NCI-H1417 (cell line): Measurements from ENCODE around the gene KDM5B.
"Not testable (repeated sequence)": the region's sequence is repeated elsewhere in the genome, so short reads cannot be mapped to it uniquely, and the experiment has no call there.

Experiments used
- DNase-seq, 3 experiments: peaks; one replicate each; lab custom pipeline; 2025; lab: John Stamatoyannopoulos, UW

The KDM5B gene

DNA sequence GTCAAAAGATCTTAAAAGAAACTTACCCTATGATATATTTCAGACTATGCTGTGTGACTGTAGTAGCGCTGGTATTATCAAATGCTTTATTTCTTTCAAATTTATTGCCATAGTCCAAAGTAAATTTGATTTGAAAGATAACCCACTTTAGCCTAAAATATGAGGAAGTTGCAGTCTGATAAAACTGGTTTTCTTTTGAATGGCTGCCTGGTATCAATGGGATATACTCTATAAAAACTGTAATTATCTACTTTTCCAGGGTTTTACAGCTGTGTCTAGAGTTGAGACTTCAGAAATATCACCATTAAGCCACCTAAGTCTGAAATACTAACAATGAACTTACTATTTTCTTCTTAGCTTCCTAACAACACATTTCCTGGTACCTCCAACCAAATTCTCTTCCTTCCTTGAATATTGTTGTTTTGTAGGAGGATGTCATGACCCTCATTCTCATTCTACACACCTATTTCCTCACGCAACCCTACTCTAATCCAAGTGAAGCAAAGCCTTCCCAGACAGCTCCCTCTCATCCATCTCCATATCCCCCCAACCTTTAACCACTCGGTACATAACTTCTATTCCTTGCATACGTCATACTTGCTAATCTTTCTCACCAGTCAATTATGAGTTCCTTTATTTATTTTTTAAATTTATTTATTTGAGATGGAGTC, 17.0 kb downstream of the KDM5B start:
- DNase-seq: no peak

DNA sequence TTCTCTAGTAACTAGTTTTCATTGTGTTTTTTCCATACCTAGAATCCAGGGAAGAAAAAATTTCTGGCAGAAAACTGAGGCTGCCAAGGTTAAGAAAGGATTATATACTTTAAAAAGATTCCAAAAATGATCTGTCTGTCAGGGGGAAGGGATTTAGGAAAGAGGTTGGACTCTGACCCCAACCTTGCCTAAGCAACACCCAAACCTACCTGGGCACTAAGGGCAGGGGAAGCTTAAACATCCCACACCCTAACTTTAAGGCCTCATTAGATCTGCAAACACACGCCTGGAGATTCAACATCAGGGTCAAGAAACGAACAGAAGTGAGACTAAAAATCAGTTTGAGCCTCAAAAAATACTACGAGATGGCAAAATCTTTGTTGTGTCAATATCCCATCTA, 19.4 kb downstream of the KDM5B start:
- no peak for DNase-seq

DNA sequence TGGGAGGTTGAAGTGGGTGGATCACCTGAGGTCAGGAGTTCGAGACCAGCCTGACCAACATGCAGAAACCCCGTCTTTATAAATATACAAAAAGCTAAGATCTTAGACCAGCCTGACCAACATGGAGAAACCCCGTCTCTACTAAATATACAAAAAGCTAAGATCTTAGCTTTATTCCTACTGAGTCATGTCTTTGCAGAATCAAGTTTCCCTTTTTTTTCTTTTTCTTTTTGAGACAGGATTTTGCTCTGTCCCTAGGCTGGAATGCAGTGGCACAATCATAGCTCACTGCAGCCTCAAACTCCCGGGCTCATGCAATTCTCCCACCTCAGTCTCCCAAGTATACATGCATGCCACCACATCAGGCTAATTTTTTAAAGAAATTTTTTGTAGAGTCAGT, 21.4 kb downstream of the KDM5B start:
- no peak for DNase-seq

DNA sequence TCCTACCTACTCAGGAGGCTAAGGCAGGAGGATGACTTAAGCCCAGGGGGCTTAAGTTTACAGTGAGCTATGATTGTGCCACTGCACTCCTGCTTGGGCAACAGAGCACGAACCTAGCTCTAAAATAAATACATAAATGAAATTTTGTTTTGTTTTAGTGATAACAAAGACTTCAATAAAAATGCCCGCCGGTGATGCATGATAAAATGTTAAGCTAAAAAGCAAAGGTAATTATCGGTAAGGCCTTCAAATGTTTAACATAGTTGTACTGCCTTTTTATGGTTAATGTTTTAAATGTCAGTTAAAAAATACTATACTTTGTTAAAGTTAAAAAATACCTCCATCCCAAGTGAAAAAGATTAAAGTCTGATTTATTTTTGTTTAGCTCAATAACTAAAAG, 27.0 kb downstream of the KDM5B start:
- no peak for DNase-seq

DNA sequence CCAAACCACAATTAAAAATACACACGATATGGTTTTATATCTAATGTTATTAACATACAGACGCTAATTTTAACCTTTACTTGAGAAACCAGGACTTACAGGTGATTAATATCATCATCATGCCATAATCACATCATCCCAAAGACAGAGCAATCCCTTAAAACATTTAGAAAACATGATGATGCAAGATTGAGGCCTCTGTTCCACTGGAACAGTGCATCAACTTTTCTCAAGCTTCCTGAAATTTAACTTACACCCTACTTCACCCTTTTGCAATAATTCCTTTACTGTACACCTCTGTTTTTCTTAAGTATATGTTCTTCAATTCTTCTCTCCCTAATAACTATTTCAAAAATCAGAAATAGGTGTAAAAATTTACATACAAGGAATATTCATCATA, 38.1 kb downstream of the KDM5B start:
- no peak for DNase-seq

DNA sequence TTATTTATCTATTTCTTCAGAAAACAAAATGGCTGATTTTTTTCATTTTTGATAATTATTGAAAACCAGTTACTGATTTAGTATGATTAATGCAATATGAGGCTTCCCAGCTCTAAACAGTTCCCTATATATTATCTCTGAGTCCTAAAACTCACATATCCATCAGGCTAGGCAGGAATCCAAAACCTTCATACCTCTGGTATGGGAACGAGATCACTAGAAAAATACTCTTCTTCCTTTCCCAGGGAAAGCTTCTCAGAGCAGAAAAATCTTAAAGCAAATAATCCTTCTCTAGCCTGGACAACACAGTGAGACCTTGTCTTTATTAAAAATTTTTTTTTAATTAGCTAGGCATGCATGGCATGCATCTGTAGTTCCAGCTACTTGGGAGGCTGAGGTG, 42.5 kb downstream of the KDM5B start:
- DNase-seq: no peak

DNA sequence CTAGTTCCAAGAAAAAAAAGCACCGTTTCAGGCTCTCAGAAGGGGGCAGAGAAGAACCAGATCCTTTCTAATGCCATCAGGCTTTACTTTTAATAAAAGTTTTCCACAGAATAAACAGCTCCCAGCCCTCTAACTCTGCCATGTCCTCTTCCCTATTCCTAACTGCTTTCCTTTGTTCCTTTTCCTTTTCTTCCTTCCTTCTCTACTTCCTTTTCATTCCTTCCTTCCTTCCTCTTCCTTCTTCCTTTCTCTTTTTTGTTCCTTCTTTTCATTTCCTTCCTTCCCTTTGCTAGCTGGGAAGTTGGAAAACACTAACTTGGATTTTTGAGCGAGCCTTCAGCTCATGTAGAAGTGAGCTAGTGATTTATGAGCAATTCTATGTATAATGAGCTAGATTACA, 46.2 kb downstream of the KDM5B start:
- DNase-seq: no peak

DNA sequence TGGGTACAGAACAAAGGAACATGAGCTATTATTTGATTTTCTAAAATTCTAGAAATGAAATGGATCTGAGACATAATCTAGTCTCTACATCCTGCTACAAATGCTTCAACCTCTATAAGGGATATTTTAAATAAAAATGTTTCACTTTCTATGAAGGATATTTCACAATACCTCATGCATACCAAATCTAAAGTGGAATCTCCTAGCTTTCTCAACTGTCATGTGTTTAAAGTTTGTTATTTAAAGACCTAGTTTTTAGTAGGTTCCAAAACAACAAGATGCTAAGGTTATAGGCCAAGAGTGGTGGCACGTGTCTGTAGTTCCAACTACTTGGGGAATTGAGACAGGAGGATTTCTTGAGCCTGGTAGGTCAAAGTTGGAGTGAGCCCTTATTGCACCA, 47.6 kb downstream of the KDM5B start:
- DNase-seq: no peak

DNA sequence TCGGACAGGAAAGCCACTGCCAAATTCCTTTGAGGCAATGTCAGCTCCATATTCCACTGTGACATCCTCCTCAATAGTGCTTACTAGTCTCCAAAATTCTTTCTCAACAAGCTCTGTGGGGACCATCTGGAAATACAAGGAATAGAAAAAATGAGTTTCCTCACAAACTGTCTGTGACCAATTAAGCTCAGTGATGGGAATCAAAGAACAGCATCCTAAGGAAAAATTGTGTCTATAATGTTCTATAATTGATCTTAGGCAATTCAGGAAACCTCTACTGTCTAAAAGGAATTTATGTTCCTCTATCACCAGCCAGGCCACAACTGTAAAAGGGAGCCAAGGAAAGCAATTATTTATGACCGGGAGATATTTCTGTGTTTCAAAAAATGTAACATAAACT, 51.8 kb downstream of the KDM5B start:
- no peak for DNase-seq

DNA sequence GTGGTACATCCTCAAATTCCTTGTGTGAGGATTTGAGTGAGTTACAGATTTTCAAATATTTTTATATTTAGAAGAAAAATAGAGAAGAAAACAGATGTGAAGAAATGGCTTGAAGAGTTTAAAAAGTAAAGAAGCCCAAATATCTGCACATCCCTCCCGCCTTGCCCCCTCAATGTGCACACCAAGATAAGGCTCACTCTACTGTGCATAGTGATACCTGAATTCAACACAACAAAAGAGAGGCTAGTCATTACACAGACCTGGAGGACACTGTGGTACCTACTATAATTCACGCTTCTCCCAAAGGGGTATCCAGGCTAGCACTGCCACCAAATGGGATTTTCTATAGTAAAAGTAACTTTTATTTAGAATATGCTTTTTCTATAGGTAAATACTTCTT, 53.9 kb downstream of the KDM5B start:
- no peak for DNase-seq

DNA sequence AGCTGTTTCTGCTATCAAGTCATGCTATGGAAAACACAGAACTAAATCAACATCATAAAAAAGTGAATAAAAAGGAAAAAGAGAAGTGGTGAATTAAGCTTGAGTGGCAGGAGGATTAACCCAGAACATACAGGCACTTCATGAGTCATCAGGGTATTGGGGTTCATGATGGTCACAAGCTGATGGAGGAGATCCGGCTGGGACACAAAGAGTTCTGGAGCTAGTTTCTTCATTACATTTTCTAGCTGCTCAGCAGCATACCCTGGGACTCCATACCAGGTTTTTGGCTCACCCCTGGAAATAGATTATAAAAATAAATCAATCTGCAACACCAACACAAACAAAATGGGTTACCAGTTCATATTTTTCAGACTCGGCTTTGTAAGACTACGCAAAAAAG, 55.4 kb downstream of the KDM5B start:
- DNase-seq: no peak

DNA sequence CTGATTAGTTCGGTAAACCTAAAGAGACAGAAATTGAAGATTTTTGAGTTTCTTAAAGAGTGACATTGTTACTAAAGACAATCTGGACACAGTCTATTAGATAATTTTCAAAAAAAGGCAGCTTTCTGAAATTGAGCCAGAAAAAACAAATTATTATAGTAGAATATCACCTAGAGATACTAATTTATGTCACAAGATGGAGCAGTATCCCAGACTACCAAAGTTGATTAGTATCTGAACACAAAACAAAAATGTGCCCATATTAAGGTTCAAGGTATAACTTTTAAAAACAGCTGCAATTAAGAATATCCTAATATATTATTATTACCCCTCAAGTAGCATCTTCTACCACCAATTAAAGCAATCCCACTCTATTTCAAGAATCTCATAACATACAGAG, 57.5 kb downstream of the KDM5B start:
- no peak for DNase-seq

DNA sequence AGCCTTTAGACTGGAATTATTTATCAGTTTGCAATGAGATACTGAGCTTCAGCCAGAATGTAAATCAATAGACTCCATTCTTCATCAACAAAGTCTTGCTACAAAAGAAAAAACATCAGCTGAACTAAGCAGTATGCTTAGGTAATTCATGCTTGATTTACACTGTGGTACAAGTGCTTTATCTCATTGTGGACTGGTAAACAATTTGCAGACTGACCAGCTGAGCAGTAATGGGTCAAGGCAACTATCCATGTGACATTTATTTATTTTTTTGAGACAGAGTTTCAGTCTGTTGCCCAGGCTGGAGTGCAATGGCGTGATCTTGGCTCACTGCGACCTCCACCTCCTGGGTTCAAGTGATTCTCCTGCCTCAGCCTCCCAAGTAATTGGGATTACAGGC, 58.2 kb downstream of the KDM5B start:
- DNase-seq: no peak

DNA sequence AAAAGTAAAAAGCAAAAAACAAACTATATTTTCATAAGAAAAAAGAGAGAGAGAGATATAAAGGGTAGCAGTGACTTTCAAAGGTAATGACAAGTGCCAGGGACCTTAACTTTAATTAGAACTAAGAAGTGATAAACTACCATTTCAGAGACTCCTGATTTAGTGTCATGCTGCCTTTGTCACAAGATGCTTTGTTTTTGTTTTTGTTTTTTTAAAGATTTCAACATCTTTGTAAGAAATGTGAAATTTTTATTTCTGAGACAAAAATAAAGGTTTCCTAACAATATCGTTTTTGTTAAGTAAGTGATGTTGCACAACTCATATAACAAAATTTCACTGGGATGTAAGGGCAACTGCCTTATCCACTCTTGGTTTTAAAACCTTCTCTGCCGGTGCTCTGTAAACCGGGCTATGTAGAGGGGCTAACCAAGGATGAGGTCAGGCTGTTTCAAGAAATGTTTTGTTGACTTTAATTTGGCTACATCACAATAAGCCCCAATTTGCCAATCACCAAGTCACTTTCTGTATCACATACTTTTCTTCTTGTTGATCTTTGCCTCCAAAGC, 62.8 kb downstream of the KDM5B start:
- no peak for DNase-seq

DNA sequence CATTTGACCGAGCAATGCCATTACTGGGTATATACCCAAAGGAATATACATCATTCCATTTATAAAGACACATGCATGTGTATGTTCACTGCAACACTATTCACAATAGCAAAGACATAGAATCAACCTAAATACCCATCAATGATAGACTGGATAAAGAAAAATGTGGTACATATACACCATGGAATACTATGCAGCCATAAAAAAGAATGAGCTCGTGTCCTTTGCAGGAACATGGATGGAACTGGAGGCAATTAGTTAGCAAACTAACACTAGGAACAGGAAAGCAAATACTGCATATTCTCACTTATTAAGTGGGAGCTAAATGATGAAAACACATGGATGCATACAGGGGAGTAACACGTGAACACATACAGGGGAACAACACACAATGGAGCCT, 63.5 kb downstream of the KDM5B start:
- not testable (repeated sequence) for DNase-seq

DNA sequence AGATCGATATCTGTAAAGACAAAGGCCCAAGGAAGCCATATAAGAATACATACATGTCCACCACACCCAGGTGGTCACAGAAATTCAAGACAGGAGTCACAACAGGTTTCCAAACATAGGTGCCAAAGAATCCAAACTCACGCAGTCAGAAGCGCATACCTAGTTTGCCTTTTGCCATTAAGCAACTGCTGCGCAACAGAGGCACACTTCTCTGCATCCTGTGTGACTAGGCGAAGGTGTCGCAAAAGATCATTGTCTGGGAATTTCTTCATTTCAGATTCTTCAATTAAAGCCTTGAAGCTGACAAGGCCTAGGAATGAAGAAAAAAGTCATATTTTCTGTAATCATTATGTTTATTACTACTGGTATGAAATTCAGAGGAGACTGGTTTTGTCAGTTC, 65.7 kb downstream of the KDM5B start:
- no peak for DNase-seq

DNA sequence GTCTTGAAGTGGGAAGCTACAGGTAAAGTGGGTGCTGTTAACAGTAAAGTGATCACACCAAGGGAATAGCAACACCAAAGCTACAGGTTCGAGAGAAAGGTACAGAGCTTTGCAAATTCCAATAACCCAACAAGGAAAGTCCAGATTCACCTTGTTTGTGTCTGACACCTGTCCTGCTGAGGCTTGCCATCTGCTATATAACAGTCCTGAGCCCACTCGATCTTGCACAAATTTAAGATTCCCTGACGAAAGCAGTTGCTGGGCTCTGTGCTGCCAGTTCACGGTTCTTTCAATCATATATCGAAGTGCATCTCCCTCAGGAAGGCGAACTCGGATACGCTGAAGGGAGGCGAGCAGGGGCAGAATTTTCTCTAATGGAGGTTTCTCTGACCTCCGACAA, 75.0 kb downstream of the KDM5B start:
- DNase-seq: no peak

DNA sequence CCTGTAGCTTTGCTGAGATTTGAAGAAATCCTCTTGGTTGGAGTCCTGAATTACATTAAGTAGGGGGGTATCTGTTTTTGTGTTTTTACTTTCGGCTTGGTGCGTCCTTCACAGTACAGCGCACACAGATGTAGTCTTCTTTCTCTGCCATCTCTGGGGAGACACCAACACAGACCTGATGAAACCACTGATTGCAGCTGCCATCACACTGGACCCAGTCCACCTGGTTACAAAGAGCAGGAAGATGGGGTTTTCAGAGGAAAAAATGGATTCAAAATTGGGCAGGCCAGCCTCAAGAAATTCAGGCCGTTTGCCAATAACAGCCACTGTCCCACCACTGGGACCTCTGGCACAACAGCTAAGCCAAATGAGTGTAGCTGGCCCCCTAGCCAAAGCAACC, 79.3 kb downstream of the KDM5B start:
- no peak for DNase-seq

DNA sequence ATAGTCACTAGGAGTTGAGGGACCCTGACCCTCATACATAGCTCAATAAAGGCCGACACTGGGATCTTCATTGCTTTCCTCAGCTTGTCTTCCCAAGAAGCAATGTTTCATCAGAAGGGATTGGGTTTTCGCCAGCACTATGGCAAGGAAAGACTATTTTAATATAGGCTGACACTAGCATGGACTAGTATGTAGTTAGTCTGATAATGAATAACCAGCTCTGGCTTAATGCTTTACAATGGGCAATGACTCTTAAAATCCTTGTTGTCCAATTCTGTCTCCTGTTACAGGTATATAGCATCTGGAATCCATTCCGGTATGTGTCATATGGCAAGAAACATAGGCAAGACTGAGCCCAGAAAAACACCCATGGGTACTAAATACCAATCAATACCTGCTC, 82.7 kb downstream of the KDM5B start:
- no peak for DNase-seq

DNA sequence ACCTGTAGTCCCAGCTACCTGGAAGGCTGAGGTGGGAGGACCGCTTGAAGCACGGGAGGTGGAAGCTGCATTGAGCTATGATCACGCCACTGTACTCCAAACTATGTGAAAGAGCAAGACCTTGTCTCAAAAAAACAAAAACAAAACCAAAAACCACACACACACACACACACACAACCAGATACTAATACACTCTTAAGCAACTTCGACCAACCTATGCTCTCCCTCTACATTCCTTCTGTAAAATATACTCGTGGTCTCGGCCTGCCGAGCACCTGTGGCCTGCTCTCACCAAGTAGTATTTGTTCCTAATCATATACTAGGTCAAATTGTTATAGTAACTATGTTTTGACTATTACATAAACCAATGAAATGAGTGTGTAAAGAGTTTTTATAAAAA, 84.5 kb downstream of the KDM5B start:
- no peak for DNase-seq

DNA sequence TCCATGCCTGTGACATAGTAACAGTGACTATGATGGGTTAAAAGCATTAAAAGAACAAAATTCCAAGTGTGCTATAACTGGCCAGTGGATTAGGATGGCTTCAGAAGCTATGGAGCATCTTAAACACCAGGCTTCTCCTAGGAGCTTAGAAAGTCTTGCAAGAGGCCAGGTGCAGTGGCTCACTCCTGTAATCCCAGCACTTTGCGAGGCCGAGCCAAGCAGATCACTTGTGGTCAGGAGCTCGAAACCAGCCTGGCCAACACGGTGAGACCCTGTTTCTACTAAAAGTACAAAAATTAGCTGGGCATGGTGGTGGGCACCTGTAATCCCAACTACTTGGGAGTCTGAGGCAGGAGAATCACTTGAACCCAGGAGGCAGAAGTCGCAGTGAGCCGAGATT, 85.2 kb downstream of the KDM5B start:
- not testable (repeated sequence) for DNase-seq

DNA sequence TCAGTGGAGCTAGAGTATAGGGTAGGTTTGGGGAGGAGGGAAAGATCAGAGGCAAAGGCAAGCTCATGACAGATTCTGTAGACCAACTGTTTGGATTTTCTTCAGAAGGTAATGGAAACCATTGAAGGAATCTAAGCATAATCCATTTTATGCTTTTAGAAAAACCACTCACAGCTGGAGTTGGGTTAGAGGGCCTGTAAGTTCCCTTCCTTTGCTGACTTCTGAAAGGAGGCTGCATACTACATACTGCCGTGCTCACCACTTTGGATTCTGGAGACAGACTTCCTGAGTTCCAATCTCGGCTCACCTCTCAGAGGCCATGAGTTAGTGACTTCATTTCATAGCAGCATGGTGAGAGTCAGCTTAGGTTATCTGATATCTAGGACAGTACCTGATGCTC, 91.6 kb downstream of the KDM5B start:
- DNase-seq: peak in 1 of 3 experiments; percentile 40

DNA sequence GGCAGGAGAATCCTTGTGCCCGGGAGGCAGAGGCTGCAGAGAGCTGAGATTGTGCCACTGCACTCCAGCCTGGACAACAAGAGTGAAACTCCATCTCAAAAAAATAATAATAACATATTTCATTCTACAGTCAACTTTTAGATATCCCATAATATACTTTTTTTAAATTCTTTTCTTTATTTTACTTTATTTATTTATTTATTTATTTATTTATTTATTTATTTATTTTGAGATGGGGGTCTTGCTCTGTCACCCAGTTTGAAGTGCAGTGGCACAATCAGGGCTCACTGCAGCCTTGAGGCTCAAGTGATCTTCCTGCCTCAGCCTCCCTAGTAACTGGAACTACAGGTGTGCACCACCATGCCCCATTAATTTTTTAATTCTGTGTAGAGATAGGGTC, 94.0 kb downstream of the KDM5B start:
- not testable (repeated sequence) for DNase-seq

DNA sequence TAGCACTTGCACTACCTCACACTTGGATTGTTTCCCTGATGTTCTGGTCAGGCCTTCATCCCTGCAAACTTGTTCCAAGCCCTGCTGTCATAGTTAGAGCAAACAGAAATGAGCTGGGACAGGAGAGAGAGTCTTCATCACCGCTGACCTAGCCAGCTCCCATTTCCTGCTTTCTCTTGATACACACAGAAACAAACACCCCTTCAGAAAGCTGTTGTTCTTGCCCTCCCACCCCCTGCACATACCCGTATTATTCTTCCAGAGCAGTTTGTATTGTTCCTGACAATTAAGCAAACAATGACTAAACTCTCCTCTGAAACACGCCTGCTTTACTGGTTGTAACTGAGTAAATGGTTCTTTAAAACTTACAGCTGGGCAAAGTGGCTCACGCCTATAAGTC, 95.1 kb downstream of the KDM5B start:
- DNase-seq: peak; percentile 29 to 80 (median 66)
